Neural progenitor cell (in vitro differentiated cells): ENCODE results near the gene HLA-DQB2. TPM values are rescaled to one million over a fixed set of nuclear protein-coding genes. Genes with fewer than 3 reads are reported as not detected.
"Not testable (repeated sequence)": the region's sequence is repeated elsewhere in the genome, so short reads cannot be mapped to it uniquely, and the experiment has no call there.

Experiments used
- DNase-seq: peaks from one replicate; pipeline ENCODE4 v3.0.0-alpha.2; 2016; ENCODE audit warnings: low spot score
- H2AFZ ChIP-seq: fragments of 200-600 bp; sonication (generic); replicated peaks from 2 replicates; pipeline ENCODE4 v1.6.1; 2016; ENCODE audit warnings: antibody characterized with exemption
- H3F3A ChIP-seq: fragments of 200-600 bp; sonication (generic); 2 replicates; pipeline ENCODE4 v1.6.1; 2016; ENCODE audit warnings: antibody characterized with exemption, low read depth
- H3K27ac ChIP-seq: fragments of 200-600 bp; sonication (generic); 2 replicates; pipeline ENCODE4 v1.5.1; 2016; ENCODE audit warnings: mild to moderate bottlenecking
- H3K27me3 ChIP-seq: fragments of 200-600 bp; sonication (generic); 2 replicates; pipeline ENCODE4 v1.6.1; 2016; ENCODE audit warnings: mild to moderate bottlenecking, moderate library complexity
- H3K36me3 ChIP-seq: fragments of 200-600 bp; sonication (generic); 2 replicates; pipeline ENCODE4 v1.5.1; 2016
- H3K4me1 ChIP-seq: fragments of 200-600 bp; sonication (generic); 2 replicates; pipeline ENCODE4 v1.6.1; 2016; ENCODE audit warnings: mixed run types
- H3K4me2 ChIP-seq: fragments of 200-600 bp; sonication (generic); 2 replicates; pipeline ENCODE4 v1.6.1; 2016
- H3K4me3 ChIP-seq: fragments of 200-600 bp; sonication (generic); 2 replicates; pipeline ENCODE4 v1.5.1; 2016
- H3K79me2 ChIP-seq: fragments of 200-600 bp; sonication (generic); 2 replicates; pipeline ENCODE4 v1.6.1; 2016; ENCODE audit warnings: low read depth
- H3K9ac ChIP-seq: fragments of 200-600 bp; sonication (generic); 2 replicates; pipeline ENCODE4 v1.6.1; 2016
- H3K9me3 ChIP-seq: fragments of 200-600 bp; sonication (generic); 2 replicates; pipeline ENCODE4 v1.5.1; 2016; ENCODE audit warnings: low read depth
- H4K20me1 ChIP-seq: fragments of 200-600 bp; sonication (generic); 2 replicates; pipeline ENCODE4 v1.6.1; 2016; ENCODE audit warnings: low read depth
- H3K27ac Mint-ChIP-seq: 3 replicates; pipeline ENCODE4 v1.8.0; 2021; ENCODE audit warnings: mixed read lengths
- H3K27me3 Mint-ChIP-seq: 2 replicates; pipeline ENCODE4 v1.8.0; 2022; ENCODE audit warnings: low read depth, mild to moderate bottlenecking, inconsistent platforms, moderate library complexity, mixed read lengths; ENCODE audit not compliant: insufficient read depth
- H3K36me3 Mint-ChIP-seq: 3 replicates; pipeline ENCODE4 v1.8.0; 2021; ENCODE audit warnings: mixed read lengths
- H3K4me1 Mint-ChIP-seq: 3 replicates; pipeline ENCODE4 v1.8.0; 2021; ENCODE audit warnings: mixed read lengths
- H3K4me3 Mint-ChIP-seq: 3 replicates; pipeline ENCODE4 v1.8.0; 2021; ENCODE audit warnings: mild to moderate bottlenecking, moderate library complexity, mixed read lengths
- H3K9me3 Mint-ChIP-seq: 3 replicates; pipeline ENCODE4 v1.8.0; 2020; ENCODE audit warnings: mixed read lengths
- CTCF ChIP-seq: fragments of 200-600 bp; sonication (generic); IDR thresholded peaks from 2 replicates; pipeline ENCODE4 v1.5.1; 2017; ENCODE audit warnings: antibody characterized with exemption, mild to moderate bottlenecking
- EZH2 ChIP-seq: fragments of 200-600 bp; sonication (generic); IDR thresholded peaks from 2 replicates; pipeline ENCODE4 v1.6.1; 2017; ENCODE audit warnings: antibody characterized with exemption, mild to moderate bottlenecking, moderate library complexity
- EZH2phosphoT487 ChIP-seq: fragments of 200-600 bp; sonication (generic); IDR thresholded peaks from 2 replicates; pipeline ENCODE4 v1.6.1; 2017; ENCODE audit warnings: antibody characterized with exemption
- total RNA-seq: library from RNA; depleted of rRNA; stranded (reverse); fragments of >200 nt; gene quantifications from 2 replicates; pipeline ENCODE4 v1.2.3, GENCODE V29; 2015; ENCODE audit warnings: low replicate concordance

The HLA-DQB2 gene
- total RNA-seq, 1 donor from 2014 or later, result not detected

DNA sequence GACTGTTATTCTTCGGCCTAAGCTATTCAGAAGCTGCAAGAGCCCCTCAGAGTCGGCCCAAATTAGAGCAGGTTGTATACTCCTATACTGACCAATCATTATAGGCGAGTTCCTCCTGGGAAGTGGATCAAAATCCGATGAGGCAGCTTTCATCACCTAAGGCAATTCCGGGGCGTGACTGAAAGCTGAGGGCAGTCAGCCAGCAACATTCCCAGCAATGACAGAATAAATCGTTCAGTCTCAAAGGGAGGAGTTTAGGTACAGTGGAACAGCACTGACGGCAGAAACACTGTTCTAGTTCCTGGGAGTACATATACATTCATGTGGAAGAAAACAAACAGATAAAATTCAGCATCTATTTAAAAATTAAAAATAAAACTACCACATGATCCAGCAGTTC is 10.8 kb downstream of the HLA-DQB2 start:
- DNase-seq, result no peak
- Histone ChIP-seq H3K9ac (no peak overlapping the region), H3K79me2 (no peaks in the 10 kb centered on the region), H3F3A (no peaks in the 10 kb centered on the region), H3K9me3 (no peaks in the 10 kb centered on the region), H3K4me2 (no peak overlapping the region), H4K20me1 (no peaks in the 10 kb centered on the region), H3K27me3 (no peaks in the 10 kb centered on the region), H3K4me1 (no peaks in the 10 kb centered on the region), H3K4me3 (no peak overlapping the region), H3K36me3 (no peaks in the 10 kb centered on the region), H3K27ac (no peak overlapping the region), H2AFZ (no peak overlapping the region)
- Mint-ChIP-seq H3K36me3 (no peaks in the 10 kb centered on the region), H3K27me3 (peaks cover 3% of the 10 kb centered on the region), H3K4me3 (no peak overlapping the region), H3K9me3 (no peaks in the 10 kb centered on the region), H3K27ac (no peak overlapping the region), H3K4me1 (no peaks in the 10 kb centered on the region)
- TF ChIP-seq CTCF, result no peak
- no peak for TF ChIP-seq EZH2
- TF ChIP-seq EZH2phosphoT487, result no peak

GRCh38 chr6:32745649-32746048 is 17.7 kb downstream of the HLA-DQB2 start:
- H3K79me2 ChIP-seq, H3K9me3 ChIP-seq, H3K9me3 Mint-ChIP-seq, H3K4me3 Mint-ChIP-seq, H3K27ac ChIP-seq, DNase-seq, H3K27me3 Mint-ChIP-seq, H3K4me3 ChIP-seq, H3K9ac ChIP-seq, H3F3A ChIP-seq, H3K27ac Mint-ChIP-seq, H3K4me1 ChIP-seq, H4K20me1 ChIP-seq, H2AFZ ChIP-seq, H3K36me3 ChIP-seq, H3K27me3 ChIP-seq, H3K36me3 Mint-ChIP-seq, H3K4me1 Mint-ChIP-seq, H3K4me2 ChIP-seq: not testable (repeated sequence)

GRCh38 chr6:32744776-32745175 is 18.6 kb downstream of the HLA-DQB2 start:
- no peaks in the 10 kb centered on the region for H3K79me2 ChIP-seq
- Mint-ChIP-seq H3K9me3 (no peaks in the 10 kb centered on the region), H3K27ac (no peak overlapping the region), H3K4me1 (no peaks in the 10 kb centered on the region), H3K4me3 (no peak overlapping the region), H3K27me3 (no peaks in the 10 kb centered on the region), H3K36me3 (no peaks in the 10 kb centered on the region)
- H3K4me3 ChIP-seq, result no peak overlapping the region
- no peak for TF ChIP-seq CTCF
- H3K27me3 ChIP-seq, result no peaks in the 10 kb centered on the region
- H4K20me1 ChIP-seq, result no peaks in the 10 kb centered on the region
- DNase-seq, result no peak
- H3K9ac ChIP-seq, result no peak overlapping the region
- no peaks in the 10 kb centered on the region for H3K9me3 ChIP-seq
- H3K4me1 ChIP-seq, result no peaks in the 10 kb centered on the region
- no peaks in the 10 kb centered on the region for H3K36me3 ChIP-seq
- no peak overlapping the region for H3K4me2 ChIP-seq
- no peak overlapping the region for H3K27ac ChIP-seq
- no peak overlapping the region for H2AFZ ChIP-seq
- H3F3A ChIP-seq, result no peaks in the 10 kb centered on the region

DNA sequence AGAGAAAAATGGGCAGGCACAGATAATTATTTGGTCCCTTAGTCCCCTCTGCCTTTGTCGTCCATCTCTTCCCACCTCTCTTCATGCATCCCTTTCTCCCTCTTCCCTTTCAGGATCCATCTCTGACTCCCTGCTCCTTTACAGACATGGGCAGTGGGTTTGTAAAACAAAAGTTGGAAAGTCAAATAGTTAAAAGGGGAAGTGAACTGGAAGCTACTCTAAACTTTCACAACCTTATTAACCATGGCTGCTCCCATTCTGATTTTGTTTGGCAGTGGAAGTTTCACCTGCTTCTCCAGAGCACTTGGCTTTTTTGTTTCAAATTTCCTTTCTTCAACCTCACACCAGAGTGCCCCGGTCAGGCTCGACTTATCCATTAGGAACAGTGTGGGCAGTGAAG is 21.0 kb downstream of the HLA-DQB2 start:
- no peaks in the 10 kb centered on the region for H3K36me3 ChIP-seq
- no peak overlapping the region for H2AFZ ChIP-seq
- no peak overlapping the region for H3K4me2 ChIP-seq
- no peak overlapping the region for H3K9ac ChIP-seq
- H4K20me1 ChIP-seq, result no peaks in the 10 kb centered on the region
- TF ChIP-seq EZH2phosphoT487, result no peak
- TF ChIP-seq EZH2, result no peak
- TF ChIP-seq CTCF, result no peak
- no peak for DNase-seq
- no peaks in the 10 kb centered on the region for H3K9me3 ChIP-seq
- no peaks in the 10 kb centered on the region for H3F3A ChIP-seq
- H3K27me3 ChIP-seq, result no peaks in the 10 kb centered on the region
- Mint-ChIP-seq H3K9me3 (no peaks in the 10 kb centered on the region), H3K36me3 (no peaks in the 10 kb centered on the region), H3K27ac (no peak overlapping the region), H3K27me3 (no peaks in the 10 kb centered on the region), H3K4me1 (no peaks in the 10 kb centered on the region), H3K4me3 (no peak overlapping the region)
- no peak overlapping the region for H3K27ac ChIP-seq
- no peak overlapping the region for H3K4me3 ChIP-seq
- H3K79me2 ChIP-seq, result no peaks in the 10 kb centered on the region
- no peaks in the 10 kb centered on the region for H3K4me1 ChIP-seq
